ENCODE measurements around the gene B3GNT9.

B3GNT9 gene

DNA sequence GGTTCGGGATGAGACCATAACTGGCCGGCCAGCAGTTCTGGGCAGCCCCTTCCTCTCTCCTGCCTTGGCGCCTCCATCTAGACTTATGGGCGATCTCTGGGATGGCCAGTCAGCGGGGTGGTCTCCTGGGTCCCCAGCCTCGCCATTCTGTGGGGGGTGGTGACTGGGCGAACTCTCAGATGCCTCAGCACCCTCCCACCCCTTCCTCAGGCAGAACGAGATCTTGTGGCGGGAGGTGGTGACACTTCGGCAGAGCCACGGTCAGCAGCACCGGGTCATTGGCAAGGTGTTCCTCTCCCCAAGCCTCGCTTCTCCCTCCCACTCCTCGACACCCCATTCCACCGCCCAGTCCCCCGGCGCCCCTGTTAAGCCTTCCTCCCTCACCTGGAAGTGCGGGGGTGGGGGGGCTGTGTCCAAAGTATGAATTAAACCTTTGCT, 15.3 kb upstream of the B3GNT9 start:
- no peak for DNase-seq

- no peak for DNase-seq
Observed at GRCh38 chr16:67165121-67166078, 14.6 kb upstream of the B3GNT9 start.

- no peak for DNase-seq
Observed at GRCh38 chr16:67164599-67165061, 13.8 kb upstream of the B3GNT9 start, which contains the start of gene HSF4. Gene HSF4 (plus strand): TSS chr16:67164745. CDS start chr16:67164812, 67 bp downstream.

- DNase-seq: no peak
Observed at GRCh38 chr16:67163999-67164558, 13.3 kb upstream of the B3GNT9 start.

DNA sequence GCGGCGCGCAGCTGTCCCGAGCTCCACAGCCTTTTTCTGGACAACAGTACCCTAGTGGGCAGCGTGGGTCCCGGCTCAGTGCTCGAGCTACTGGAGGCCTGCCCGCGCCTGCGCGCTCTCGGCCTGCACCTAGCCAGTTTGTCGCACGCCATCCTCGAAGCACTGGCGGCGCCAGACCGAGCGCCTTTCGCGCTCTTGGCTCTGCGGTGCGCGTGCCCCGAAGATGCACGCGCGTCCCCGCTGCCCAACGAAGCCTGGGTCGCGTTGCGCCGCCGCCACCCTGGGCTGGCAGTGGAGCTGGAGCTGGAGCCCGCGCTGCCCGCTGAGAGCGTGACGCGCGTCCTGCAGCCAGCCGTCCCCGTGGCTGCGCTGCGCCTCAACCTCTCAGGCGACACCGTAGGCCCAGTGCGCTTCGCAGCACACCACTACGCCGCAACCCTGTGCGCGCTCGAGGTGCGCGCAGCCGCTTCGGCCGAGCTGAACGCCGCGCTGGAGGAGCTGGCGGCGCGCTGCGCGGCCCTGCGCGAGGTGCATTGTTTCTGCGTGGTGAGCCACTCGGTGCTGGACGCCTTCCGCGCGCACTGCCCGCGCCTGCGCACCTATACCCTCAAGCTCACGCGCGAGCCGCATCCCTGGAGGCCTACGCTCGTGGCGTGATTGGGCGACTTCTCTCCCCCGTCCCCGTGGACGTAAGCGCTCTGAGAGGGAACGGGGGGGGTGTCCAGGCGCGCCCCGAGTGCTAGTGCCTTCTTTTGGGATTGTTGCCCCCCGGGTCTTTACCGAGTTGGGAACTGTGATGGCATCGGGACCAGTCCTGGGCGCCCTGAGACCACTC, 12.6 kb upstream of the B3GNT9 start:
- DNase-seq: peak; percentile 37 to 61

DNA sequence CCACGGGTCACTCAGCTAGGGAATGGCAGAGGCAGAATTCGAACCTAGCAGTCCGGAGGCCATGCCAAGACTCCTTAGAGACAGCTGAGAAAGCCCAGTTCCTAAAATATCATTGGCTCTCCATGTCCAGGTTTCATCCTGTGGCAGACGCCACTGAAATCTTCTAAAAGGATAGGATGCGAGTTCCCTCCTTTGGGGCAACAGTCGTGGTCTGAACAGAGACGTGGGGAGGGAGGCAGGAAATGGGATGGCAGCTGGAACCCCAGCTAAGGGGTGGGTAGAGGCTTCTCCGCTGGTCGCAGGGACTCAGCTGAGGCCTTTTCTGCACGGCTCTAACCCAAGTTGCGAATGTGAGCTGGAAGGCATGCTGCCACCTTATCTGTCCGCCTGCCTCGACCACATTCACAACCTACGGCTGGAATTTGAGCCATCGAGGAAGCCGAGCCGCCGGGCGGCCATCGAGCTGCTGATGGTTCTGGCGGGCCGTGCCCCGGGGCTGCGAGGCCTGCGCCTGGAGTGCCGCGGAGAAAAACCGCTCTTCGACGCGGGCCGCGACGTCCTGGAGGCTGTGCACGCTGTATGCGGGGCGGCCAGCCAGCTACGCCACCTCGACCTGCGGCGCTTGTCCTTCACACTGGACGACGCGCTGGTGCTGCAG, 11.8 kb upstream of the B3GNT9 start:
- no peak for DNase-seq

DNA sequence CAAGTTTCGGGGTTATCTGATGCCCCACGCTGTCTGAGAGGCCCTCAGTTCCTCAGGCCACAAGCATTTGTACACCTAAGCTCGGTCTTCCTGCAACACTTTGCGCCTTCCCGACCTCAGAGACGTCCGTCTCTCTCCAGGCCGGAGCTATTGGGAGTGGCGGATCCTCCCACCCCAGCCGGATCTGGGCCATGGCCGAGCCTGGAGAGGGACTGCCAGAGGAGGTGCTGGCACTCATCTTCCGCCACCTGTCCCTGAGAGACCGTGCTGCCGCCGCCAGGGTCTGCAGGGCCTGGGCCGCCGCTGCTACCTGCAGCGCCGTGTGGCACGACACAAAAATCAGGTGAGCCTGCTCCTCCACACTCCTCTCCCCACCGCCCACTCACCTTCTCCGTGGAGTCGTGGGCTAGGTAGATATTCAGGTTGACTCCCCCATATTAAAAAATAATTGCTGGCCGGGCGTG, 10.8 kb upstream of the B3GNT9 start:
- no peak for DNase-seq

GRCh38 chr16:67158637-67159600, 8.1 kb upstream of the B3GNT9 start:
- peak; percentile 87 to 90 for DNase-seq

DNA sequence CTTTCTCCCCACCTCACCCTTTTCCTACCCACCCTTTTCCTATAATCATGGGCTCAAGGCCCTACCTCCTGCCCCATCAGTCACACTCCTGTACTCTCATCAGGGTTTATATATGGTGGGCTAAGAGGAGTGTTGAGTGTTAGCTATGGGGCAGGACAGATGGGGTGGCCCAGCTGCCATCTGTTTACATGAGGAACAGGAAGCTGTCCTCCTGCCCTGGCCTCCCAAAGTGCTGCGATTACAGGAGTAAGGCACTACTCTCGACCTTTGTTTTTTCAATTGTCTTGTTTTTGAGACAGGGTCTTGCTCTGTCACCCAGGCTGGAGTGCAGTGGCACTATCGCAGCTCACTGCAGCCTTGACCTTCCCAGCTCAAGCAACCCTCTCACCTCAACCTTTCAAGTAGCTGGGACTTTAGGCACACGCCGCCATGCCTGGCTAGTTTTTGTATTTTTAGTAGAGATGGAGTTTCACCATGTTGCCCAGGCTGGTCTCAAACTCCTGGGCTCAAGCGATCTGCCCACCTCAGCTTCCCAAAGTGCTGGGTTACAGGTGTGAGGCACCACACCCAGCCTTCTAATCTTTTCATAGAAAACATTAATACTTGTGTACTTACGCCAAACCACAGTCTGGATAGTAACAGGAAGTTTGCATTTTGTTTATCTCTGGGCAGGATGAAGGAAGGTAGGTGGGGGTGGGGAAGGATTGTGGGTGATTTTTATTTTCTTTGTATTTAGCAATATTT, 7.3 kb upstream of the B3GNT9 start:
- DNase-seq: peak; percentile 28 to 77

GRCh38 chr16:67157106-67157748, 6.4 kb upstream of the B3GNT9 start:
- DNase-seq: no peak

DNA sequence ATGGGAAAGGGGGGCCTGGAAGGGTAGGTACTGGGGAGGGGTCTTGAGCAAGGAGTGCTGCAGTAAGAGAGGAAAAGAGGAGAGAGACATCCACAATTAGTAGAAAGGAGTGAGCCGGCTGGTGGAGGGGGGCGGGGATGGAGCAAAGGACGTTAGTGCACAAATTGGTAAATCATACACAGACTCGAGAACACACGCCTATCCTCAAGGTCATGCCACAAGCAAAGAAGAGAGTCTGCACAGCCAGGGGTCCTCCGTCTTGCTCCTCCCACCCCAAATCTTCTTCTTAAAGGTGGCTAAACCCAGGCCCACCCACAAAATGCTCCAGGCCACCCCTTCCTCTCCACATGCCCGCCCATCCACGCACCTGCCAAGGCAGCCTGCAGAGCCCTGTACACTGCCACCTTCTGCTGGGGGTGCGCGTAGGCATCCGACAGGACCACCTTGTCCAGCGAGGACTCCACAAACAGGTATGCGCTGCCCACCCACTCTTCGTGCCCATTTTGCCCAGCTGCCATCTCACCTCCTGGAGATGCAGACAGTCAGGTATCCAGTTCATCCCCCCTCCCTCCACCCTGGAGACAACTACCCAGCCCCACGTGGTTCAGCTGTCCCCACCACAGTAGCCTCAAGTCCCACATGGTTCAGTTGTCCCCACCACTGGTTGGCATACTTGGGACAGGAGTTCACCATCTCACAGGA, 5.5 kb upstream of the B3GNT9 start:
- DNase-seq: no peak

- DNase-seq: peak; percentile 74 to 80
Observed at GRCh38 chr16:67155295-67156142, 4.7 kb upstream of the B3GNT9 start.

- DNase-seq: no peak
Observed at GRCh38 chr16:67154578-67155294, 3.9 kb upstream of the B3GNT9 start.

GRCh38 chr16:67151431-67152097, 766 bp upstream of the B3GNT9 start:
- no peak for DNase-seq

GRCh38 chr16:67150047-67150832, 558 bp downstream of the B3GNT9 start:
- peak in 1 of 2 donors; percentile 39 for DNase-seq
